ENCODE measurements around the gene CENPQ.

Gene CENPQ

GRCh38 chr6:49541210-49541724, 78.1 kb downstream of the CENPQ start:
- no peak for DNase-seq

GRCh38 chr6:49541936-49542335, 78.8 kb downstream of the CENPQ start:
- no peak for DNase-seq

Data from amygdala (tissue), 56 donors.